GM21786 (cell line): Measurements from ENCODE around the gene LRRC26.

Source experiments
- ATAC-seq: cut with Tn5 transposase; IDR thresholded peaks from one replicate; pipeline ENCODE4 v1.9.1; 2021; ENCODE audit not compliant: unreplicated experiment

LRRC26 gene

GRCh38 chr9:137168904-137169856 is 671 bp downstream of the LRRC26 start:
- ATAC-seq, result no peak

- no peak for ATAC-seq
Measured at GRCh38 chr9:137168573-137168903, 1.3 kb downstream of the LRRC26 start.

GRCh38 chr9:137167747-137168572 is 1.9 kb downstream of the LRRC26 start:
- no peak for ATAC-seq

- ATAC-seq, result no peak
Measured at GRCh38 chr9:137167277-137167746, 2.5 kb downstream of the LRRC26 start.

GRCh38 chr9:137166380-137167229 is 3.2 kb downstream of the LRRC26 start:
- no peak for ATAC-seq

GRCh38 chr9:137165250-137165836 is 4.5 kb downstream of the LRRC26 start:
- no peak for ATAC-seq

GRCh38 chr9:137164370-137165249 is 5.2 kb downstream of the LRRC26 start:
- ATAC-seq, result no peak

GRCh38 chr9:137163805-137164204 is 6.0 kb downstream of the LRRC26 start:
- ATAC-seq, result no peak

GRCh38 chr9:137163365-137163715 is 6.5 kb downstream of the LRRC26 start:
- ATAC-seq, result no peak

- no peak for ATAC-seq
Measured at GRCh38 chr9:137162505-137163364, 7.1 kb downstream of the LRRC26 start.

GRCh38 chr9:137161558-137162486 is 8.0 kb downstream of the LRRC26 start:
- ATAC-seq, result no peak

GRCh38 chr9:137160716-137161557 is 8.9 kb downstream of the LRRC26 start:
- ATAC-seq, result no peak

GRCh38 chr9:137160054-137160425 is 9.8 kb downstream of the LRRC26 start:
- ATAC-seq, result no peak

GRCh38 chr9:137159105-137160053 is 10.5 kb downstream of the LRRC26 start:
- ATAC-seq, result no peak

GRCh38 chr9:137158625-137159024 is 11.2 kb downstream of the LRRC26 start:
- ATAC-seq, result no peak
